Liver (tissue), 9 donors: ENCODE data around the gene ZGRF1. TPM values are rescaled to one million over a fixed set of nuclear protein-coding genes. Genes with fewer than 3 reads are reported as not detected.

ENCODE experiments used
- DNase-seq: peaks from one replicate; pipeline ENCODE4 v3.0.0-alpha.2; 2017; ENCODE audit warnings: low spot score
- H3K27ac ChIP-seq, 2 donors: one replicate each; pipeline ENCODE4 v1.7.0; 2013; ENCODE audit warnings: inconsistent platforms in 2 of 2, low read length in 2 of 2, control low read depth in 1 of 2, low read depth in 1 of 2, mild to moderate bottlenecking in 1 of 2
- H3K27me3 ChIP-seq, 4 donors: one replicate each; pipeline versions ENCODE4 v1.6.1 to v1.7.0; 2013; ENCODE audit warnings: low read length in 3 of 4, inconsistent platforms in 1 of 4, mild to moderate bottlenecking in 1 of 4, moderate library complexity in 1 of 4; ENCODE audit not compliant: control insufficient read depth in 4 of 4, insufficient read depth in 4 of 4
- H3K36me3 ChIP-seq, 4 donors: one replicate each; pipeline versions ENCODE4 v1.6.1 to v1.7.0; 2013; ENCODE audit warnings: low read length in 3 of 4, mild to moderate bottlenecking in 3 of 4, low read depth in 1 of 4, moderate library complexity in 1 of 4; ENCODE audit not compliant: control insufficient read depth in 4 of 4, insufficient read depth in 3 of 4
- H3K4me1 ChIP-seq, 4 donors: one replicate each; pipeline versions ENCODE4 v1.6.1 to v1.7.0; 2013; ENCODE audit warnings: low read length in 3 of 4, mild to moderate bottlenecking in 3 of 4, moderate library complexity in 1 of 4; ENCODE audit not compliant: control insufficient read depth in 4 of 4, insufficient read depth in 4 of 4
- H3K4me3 ChIP-seq, 3 donors: one replicate each; pipeline versions ENCODE4 v1.6.1 to v1.7.0; 2013; ENCODE audit warnings: low read length in 3 of 3, control low read depth in 1 of 3, low read depth in 1 of 3, mild to moderate bottlenecking in 1 of 3
- H3K9ac ChIP-seq, 2 donors: one replicate each; pipeline ENCODE4 v1.7.0; 2013; ENCODE audit warnings: low read length in 2 of 2, mild to moderate bottlenecking in 2 of 2, moderate library complexity in 2 of 2, control low read depth in 1 of 2, low read depth in 1 of 2
- H3K9me3 ChIP-seq, 4 donors: one replicate each; pipeline versions ENCODE4 v1.6.1 to v1.7.0; 2013; ENCODE audit warnings: low read length in 3 of 4; ENCODE audit not compliant: control insufficient read depth in 4 of 4
- ATF3 ChIP-seq: IDR thresholded peaks from 2 replicates; pipeline ENCODE4 v1.6.1; 2016; ENCODE audit warnings: antibody characterized with exemption
- CTCF ChIP-seq: fragments of 150-350 bp; IDR thresholded peaks from 2 replicates; pipeline ENCODE4 v1.5.1; 2017; ENCODE audit warnings: improper control_type of control experiment, low read depth, low read length; ENCODE audit not compliant: missing input control
- EGR1 ChIP-seq, 2 donors: IDR thresholded peaks; 2 replicates each; pipeline ENCODE4 v1.6.1; 2016 to 2018; ENCODE audit warnings: antibody characterized with exemption in 2 of 2, low read depth in 2 of 2
- FOXA1 ChIP-seq: IDR thresholded peaks from 2 replicates; pipeline ENCODE4 v1.6.1; 2016; ENCODE audit warnings: antibody characterized with exemption
- FOXA2 ChIP-seq: IDR thresholded peaks from 2 replicates; pipeline ENCODE4 v1.6.1; 2016; ENCODE audit warnings: antibody characterized with exemption
- GABPA ChIP-seq, 2 donors: IDR thresholded peaks in 1 of 2; conservative IDR thresholded peaks in 1 of 2; 2 replicates each; pipeline ENCODE4 v1.6.1; 2016; ENCODE audit warnings: antibody characterized with exemption in 2 of 2, mild to moderate bottlenecking in 1 of 2, moderate library complexity in 1 of 2
- HNF4A ChIP-seq, 2 donors: conservative IDR thresholded peaks; 2 replicates each; pipeline ENCODE4 v1.6.1; 2016; ENCODE audit warnings: antibody characterized with exemption in 2 of 2, mild to moderate bottlenecking in 2 of 2
- HNF4G ChIP-seq: IDR thresholded peaks from 2 replicates; pipeline ENCODE4 v1.6.1; 2016; ENCODE audit warnings: antibody characterized with exemption
- JUND ChIP-seq, 2 donors: IDR thresholded peaks; 2 replicates each; pipeline ENCODE4 v1.6.1; 2016; ENCODE audit warnings: antibody characterized with exemption in 2 of 2
- MAX ChIP-seq: IDR thresholded peaks from 2 replicates; pipeline ENCODE4 v1.6.1; 2016; ENCODE audit warnings: antibody characterized with exemption
- NR2F2 ChIP-seq: IDR thresholded peaks from 2 replicates; pipeline ENCODE4 v1.6.1; 2016; ENCODE audit warnings: antibody characterized with exemption
- REST ChIP-seq: IDR thresholded peaks from 2 replicates; pipeline ENCODE4 v1.6.1; 2016; ENCODE audit warnings: antibody characterized with exemption, mild to moderate bottlenecking
- RXRA ChIP-seq, 2 donors: IDR thresholded peaks; 2 replicates each; pipeline ENCODE4 v1.6.1; 2017 to 2018; ENCODE audit warnings: antibody characterized with exemption in 2 of 2, mild to moderate bottlenecking in 1 of 2
- SP1 ChIP-seq: IDR thresholded peaks from 2 replicates; pipeline ENCODE4 v1.6.1; 2018; ENCODE audit warnings: antibody characterized with exemption, mild to moderate bottlenecking
- TAF1 ChIP-seq: conservative IDR thresholded peaks from 2 replicates; pipeline ENCODE4 v1.6.1; 2016; ENCODE audit warnings: antibody characterized with exemption, mild to moderate bottlenecking
- YY1 ChIP-seq: IDR thresholded peaks from 2 replicates; pipeline ENCODE4 v1.6.1; 2016; ENCODE audit warnings: antibody characterized with exemption, mild to moderate bottlenecking
- ZBTB33 ChIP-seq: IDR thresholded peaks from 2 replicates; pipeline ENCODE4 v1.6.1; 2016; ENCODE audit warnings: antibody characterized with exemption
- WGBS: extraction: QIAGEN DNeasy Blood & Tissue Kit; methylation state at CpG from one replicate; pipeline ENCODE4 v1.1.7; 2013; 5-methylcytosine and 5-hydroxymethylcytosine counted together
- polyA plus RNA-seq, 2 donors: library from polyadenylated mRNA; stranded (reverse) in 1 of 2; unstranded in 1 of 2; fragments of 200-250 nt in 1 of 2; fragments of >200 nt in 1 of 2; fragmentation: Nextera tagmentation in 1 of 2; extraction: Ambion mirVana in 1 of 2; gene quantifications; one replicate each; pipeline versions ENCODE4 v1.2.1 to v1.2.3, GENCODE V29; 2013 to 2015
- total RNA-seq, 2 donors: library from RNA; depleted of rRNA; stranded (reverse); fragments of >200 nt; gene quantifications; one replicate each; pipeline ENCODE4 v1.2.3, GENCODE V29; 2014
- donor health status: healthy.
- donor health status: healthy.
- donor health status: healthy.
- donor health status: healthy.
- donor health status: healthy.

ZGRF1 gene
- total and polyA plus RNA-seq, 4 donors: 0.38 to 12.7 (median 2.1) TPM

GRCh38 chr4:112517067-112517634 is 119.6 kb downstream of the ZGRF1 start:
- no peak overlapping the region for H3K4me3 ChIP-seq

More at GRCh38 chr4:112517067-112517634, 119.6 kb downstream of the ZGRF1 start:
- WGBS: 4% methylated on average over 20 of the region's 20 CpGs
- TF ChIP-seq HNF4A (conservative IDR thresholded peaks at IDR 0.05): no peak
- no peak for TF ChIP-seq FOXA1
- no peak for TF ChIP-seq SP1
- TF ChIP-seq YY1: no peak
- TF ChIP-seq GABPA (IDR thresholded peaks at IDR 0.05 in 1 of 2, conservative IDR thresholded peaks at IDR 0.05 in 1 of 2): no peak
- TF ChIP-seq TAF1: no peak
- no peak for TF ChIP-seq EGR1 (IDR thresholded peaks at IDR 0.05; ENCODE audit: low read depth in 2 of 2)
- no peak for TF ChIP-seq NR2F2
- TF ChIP-seq CTCF: no peak
- TF ChIP-seq ZBTB33: no peak
- TF ChIP-seq FOXA2: no peak
- TF ChIP-seq MAX: no peak
- TF ChIP-seq ATF3: no peak
- TF ChIP-seq RXRA (IDR thresholded peaks at IDR 0.05): no peak
- no peak for TF ChIP-seq JUND (IDR thresholded peaks at IDR 0.05)
- no peak for TF ChIP-seq REST
- no peak for TF ChIP-seq HNF4G
- Histone ChIP-seq H3K36me3 (no peaks in the 10 kb centered on the region), H3K27me3 (peaks cover 9 to 55% (median 31%) of the 10 kb centered on the region in 4 donors), H3K9me3 (peaks cover 0 to under 1% (median 0%) of the 10 kb centered on the region in 4 donors), H3K4me1 (peaks cover 21 to 40% (median 28%) of the 10 kb centered on the region in 4 donors), H3K9ac (no peak overlapping the region), H3K27ac (no peak overlapping the region)
- no peak for DNase-seq
